A549 (cell line): ENCODE data around the gene LIN7A.

Source experiments
- REST ChIP-seq: fragments of 200-600 bp; sonication (generic); IDR thresholded peaks from 2 replicates; pipeline ENCODE4 v1.6.1; 2016; ENCODE audit warnings: antibody characterized with exemption, mild to moderate bottlenecking, moderate library complexity
- TF ChIP-seq, protein P1 (sequence below): IDR thresholded peaks from 2 replicates; pipeline ENCODE4 v1.6.1; 2012
- TF ChIP-seq, protein P2 (sequence below): fragments of >200 bp; sonication (Bioruptor Twin); formaldehyde crosslinking; IDR thresholded peaks from 3 replicates; pipeline ENCODE4 v1.5.1; 2016

GRCh38 chr12:80766210-80766609 lies 171.5 kb downstream of the LIN7A start:
- TF ChIP-seq, protein P1, sequence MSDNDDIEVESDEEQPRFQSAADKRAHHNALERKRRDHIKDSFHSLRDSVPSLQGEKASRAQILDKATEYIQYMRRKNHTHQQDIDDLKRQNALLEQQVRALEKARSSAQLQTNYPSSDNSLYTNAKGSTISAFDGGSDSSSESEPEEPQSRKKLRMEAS = no peak
- TF ChIP-seq, protein P2, sequence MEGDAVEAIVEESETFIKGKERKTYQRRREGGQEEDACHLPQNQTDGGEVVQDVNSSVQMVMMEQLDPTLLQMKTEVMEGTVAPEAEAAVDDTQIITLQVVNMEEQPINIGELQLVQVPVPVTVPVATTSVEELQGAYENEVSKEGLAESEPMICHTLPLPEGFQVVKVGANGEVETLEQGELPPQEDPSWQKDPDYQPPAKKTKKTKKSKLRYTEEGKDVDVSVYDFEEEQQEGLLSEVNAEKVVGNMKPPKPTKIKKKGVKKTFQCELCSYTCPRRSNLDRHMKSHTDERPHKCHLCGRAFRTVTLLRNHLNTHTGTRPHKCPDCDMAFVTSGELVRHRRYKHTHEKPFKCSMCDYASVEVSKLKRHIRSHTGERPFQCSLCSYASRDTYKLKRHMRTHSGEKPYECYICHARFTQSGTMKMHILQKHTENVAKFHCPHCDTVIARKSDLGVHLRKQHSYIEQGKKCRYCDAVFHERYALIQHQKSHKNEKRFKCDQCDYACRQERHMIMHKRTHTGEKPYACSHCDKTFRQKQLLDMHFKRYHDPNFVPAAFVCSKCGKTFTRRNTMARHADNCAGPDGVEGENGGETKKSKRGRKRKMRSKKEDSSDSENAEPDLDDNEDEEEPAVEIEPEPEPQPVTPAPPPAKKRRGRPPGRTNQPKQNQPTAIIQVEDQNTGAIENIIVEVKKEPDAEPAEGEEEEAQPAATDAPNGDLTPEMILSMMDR = no peak
- no peak for TF ChIP-seq REST
